Nephron progenitor cell (in vitro differentiated cells): ENCODE measurements around the gene ANO1.

ENCODE experiments used
- DNase-seq: peaks from one replicate; pipeline ENCODE4 v3.0.0; 2021
- H3K27ac Mint-ChIP-seq: 2 replicates; pipeline ENCODE4 v1.8.0; 2021; ENCODE audit warnings: mild to moderate bottlenecking, moderate library complexity, mixed read lengths
- H3K27me3 Mint-ChIP-seq: 2 replicates; pipeline ENCODE4 v1.8.0; 2021; ENCODE audit warnings: mild to moderate bottlenecking, low read depth, mixed read lengths; ENCODE audit not compliant: poor library complexity
- H3K36me3 Mint-ChIP-seq: 2 replicates; pipeline ENCODE4 v1.8.0; 2021; ENCODE audit warnings: low read depth, mixed read lengths
- H3K4me1 Mint-ChIP-seq: 2 replicates; pipeline ENCODE4 v1.8.0; 2021; ENCODE audit warnings: mixed read lengths
- H3K4me3 Mint-ChIP-seq: 2 replicates; pipeline ENCODE4 v1.8.0; 2021; ENCODE audit warnings: mild to moderate bottlenecking, moderate library complexity, mixed read lengths
- H3K9me3 Mint-ChIP-seq: 2 replicates; pipeline ENCODE4 v1.8.0; 2021; ENCODE audit warnings: mild to moderate bottlenecking, moderate library complexity, mixed read lengths
- CTCF ChIP-seq: fragments of 200-600 bp; sonication (generic); IDR thresholded peaks from 2 replicates; pipeline ENCODE4 v1.5.0; 2021; ENCODE audit warnings: antibody characterized with exemption

The ANO1 gene

GRCh38 chr11:70098936-70099335 is 20.8 kb downstream of the ANO1 start:
- TF ChIP-seq CTCF, result no peak
- Mint-ChIP-seq H3K9me3 (peaks cover 10% of the 10 kb centered on the region), H3K27me3 (peaks cover 22% of the 10 kb centered on the region), H3K4me1 (peaks cover 50% of the 10 kb centered on the region), H3K4me3 (no peak overlapping the region), H3K27ac (peak overlapping the region; percentile 22), H3K36me3 (no peaks in the 10 kb centered on the region)
- DNase-seq, result no peak

GRCh38 chr11:70099578-70100279 is 21.6 kb downstream of the ANO1 start:
- Mint-ChIP-seq H3K27ac (peak overlapping the region; percentile 61), H3K4me3 (no peak overlapping the region), H3K9me3 (peaks cover 10% of the 10 kb centered on the region), H3K36me3 (no peaks in the 10 kb centered on the region), H3K4me1 (peaks cover 54% of the 10 kb centered on the region), H3K27me3 (peaks cover 21% of the 10 kb centered on the region)
- TF ChIP-seq CTCF, result no peak
- DNase-seq, result no peak

- Mint-ChIP-seq H3K4me1 (peaks cover 58% of the 10 kb centered on the region), H3K9me3 (peaks cover 5% of the 10 kb centered on the region), H3K27me3 (peaks cover 16% of the 10 kb centered on the region), H3K4me3 (peak overlapping the region; percentile 23), H3K27ac (peak overlapping the region; percentile 61), H3K36me3 (no peaks in the 10 kb centered on the region)
- TF ChIP-seq CTCF, result no peak
- no peak for DNase-seq
Observed at GRCh38 chr11:70100280-70100603, 22.1 kb downstream of the ANO1 start.

GRCh38 chr11:70100791-70101190 is 22.7 kb downstream of the ANO1 start:
- no peak for TF ChIP-seq CTCF
- no peaks in the 10 kb centered on the region for H3K36me3 Mint-ChIP-seq
- peaks cover 12% of the 10 kb centered on the region for H3K27me3 Mint-ChIP-seq
- DNase-seq, result no peak
- H3K4me3 Mint-ChIP-seq, result no peak overlapping the region
- H3K9me3 Mint-ChIP-seq, result peaks cover 5% of the 10 kb centered on the region
- no peak overlapping the region for H3K27ac Mint-ChIP-seq
- peaks cover 63% of the 10 kb centered on the region for H3K4me1 Mint-ChIP-seq

- H3K27me3 Mint-ChIP-seq, result peaks cover 11% of the 10 kb centered on the region
- peak overlapping the region; percentile 47 for H3K4me3 Mint-ChIP-seq
- no peak for TF ChIP-seq CTCF
- H3K4me1 Mint-ChIP-seq, result peaks cover 84% of the 10 kb centered on the region
- H3K9me3 Mint-ChIP-seq, result no peaks in the 10 kb centered on the region
- no peak for DNase-seq
- no peaks in the 10 kb centered on the region for H3K36me3 Mint-ChIP-seq
- H3K27ac Mint-ChIP-seq, result no peak overlapping the region
Observed at GRCh38 chr11:70103256-70103975, 25.3 kb downstream of the ANO1 start.

- Mint-ChIP-seq H3K4me3 (no peak overlapping the region), H3K27ac (no peak overlapping the region), H3K9me3 (no peaks in the 10 kb centered on the region), H3K4me1 (peaks cover 84% of the 10 kb centered on the region), H3K27me3 (peaks cover 6% of the 10 kb centered on the region), H3K36me3 (no peaks in the 10 kb centered on the region)
- no peak for TF ChIP-seq CTCF
- DNase-seq, result peak; percentile 45
Observed at GRCh38 chr11:70104419-70104818, 26.3 kb downstream of the ANO1 start.
